Stimulated activated naive CD8-positive, alpha-beta T cell treated with anti-CD3 and anti-CD28 coated beads, Interleukin-15, amount 100 ng/mL, for 72 hours (primary cell): ENCODE measurements around the gene DGKE.

ENCODE experiments used
- ATAC-seq: fragments of 150-1000 bp; cut with Tn5 transposase; 2 replicates; pipeline ENCODE4 v1.10.0; 2021; ENCODE audit warnings: mild to moderate bottlenecking, moderate library complexity
- DNase-seq, 2 donors: peaks; one replicate each; pipeline ENCODE4 v3.0.0; 2021 to 2022
- H3K27ac Mint-ChIP-seq, 2 donors: one replicate each; pipeline ENCODE4 v1.8.0; 2022; ENCODE audit warnings: mild to moderate bottlenecking in 2 of 2, mixed read lengths in 2 of 2, moderate library complexity in 2 of 2
- H3K27me3 Mint-ChIP-seq: one replicate; pipeline ENCODE4 v1.8.0; 2022; ENCODE audit warnings: mixed read lengths
- H3K4me1 Mint-ChIP-seq: one replicate; pipeline ENCODE4 v1.8.0; 2022; ENCODE audit warnings: mild to moderate bottlenecking, mixed read lengths
- H3K4me3 Mint-ChIP-seq, 2 donors: one replicate each; pipeline ENCODE4 v1.8.0; 2022; ENCODE audit warnings: mild to moderate bottlenecking in 2 of 2, mixed read lengths in 2 of 2, moderate library complexity in 1 of 2
- H3K9me3 Mint-ChIP-seq, 2 donors: one replicate each; pipeline ENCODE4 v1.8.0; 2022; ENCODE audit warnings: mixed read lengths in 2 of 2

DGKE gene

DNA sequence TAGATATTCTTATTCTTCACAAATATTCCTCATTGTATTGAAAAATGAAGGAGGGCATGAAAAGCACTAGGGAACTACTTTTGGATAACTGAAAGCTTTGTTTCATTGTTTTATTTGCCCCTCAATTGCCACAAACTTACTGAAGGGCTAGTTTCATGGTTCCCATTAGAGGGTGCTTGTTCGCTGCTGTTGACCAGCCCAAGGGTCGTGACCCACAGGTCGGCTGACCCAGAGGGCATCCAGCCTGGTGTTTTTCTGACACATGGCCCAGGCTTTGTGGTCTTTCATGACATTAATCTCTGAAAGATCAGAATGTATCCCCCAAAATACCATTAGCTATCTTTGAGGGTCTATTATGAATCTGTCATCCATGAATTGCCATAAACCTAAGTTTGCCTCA is 30.0 kb downstream of the DGKE start:
- Mint-ChIP-seq H3K27ac (no peak overlapping the region), H3K27me3 (no peaks in the 10 kb centered on the region), H3K9me3 (no peaks in the 10 kb centered on the region), H3K4me1 (no peaks in the 10 kb centered on the region), H3K4me3 (no peak overlapping the region)
- ATAC-seq (no peak), DNase-seq (no peak)

DNA sequence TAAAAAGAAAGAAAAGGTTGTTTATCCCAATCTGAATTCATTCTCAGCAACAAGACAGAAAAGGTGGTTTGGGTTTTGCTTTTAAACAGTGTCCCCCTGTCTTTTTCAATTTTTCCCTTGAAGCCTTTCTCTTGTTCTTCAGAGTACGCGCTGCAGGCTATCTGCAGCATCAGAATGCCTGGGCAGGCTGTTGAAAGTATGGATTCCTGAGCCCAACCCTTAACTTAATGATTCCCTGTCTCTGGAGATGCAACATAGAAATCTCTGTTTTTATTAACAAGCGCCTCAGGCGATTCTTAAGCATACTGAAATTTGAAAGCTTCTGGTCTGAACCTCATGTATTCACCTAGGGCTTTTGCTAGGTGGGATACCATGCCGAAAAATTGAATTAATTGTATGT is 32.1 kb downstream of the DGKE start:
- Mint-ChIP-seq H3K9me3 (no peaks in the 10 kb centered on the region), H3K4me1 (no peaks in the 10 kb centered on the region), H3K4me3 (no peak overlapping the region), H3K27ac (no peak overlapping the region), H3K27me3 (no peaks in the 10 kb centered on the region)
- DNase-seq, result no peak
- ATAC-seq, result no peak

DNA sequence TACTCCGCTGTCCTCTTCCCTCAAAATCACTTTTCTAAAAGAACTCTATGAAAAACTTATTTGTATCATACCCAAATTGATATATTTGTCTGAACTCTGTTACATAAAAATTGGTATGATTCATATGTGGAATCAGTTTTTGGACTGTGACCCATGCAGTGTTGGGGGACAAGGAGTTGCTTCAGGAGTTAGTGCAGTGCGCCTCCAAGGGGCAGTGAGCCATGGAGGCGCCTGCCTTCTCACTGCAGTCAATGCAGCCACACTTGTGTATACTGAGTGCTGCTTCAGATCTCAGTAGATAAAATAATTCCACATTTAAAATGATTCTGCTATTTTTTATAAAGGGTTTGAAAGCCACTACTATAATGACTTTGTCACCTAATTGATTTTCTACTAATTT is 32.5 kb downstream of the DGKE start:
- peak; percentile 63 for ATAC-seq
- Mint-ChIP-seq H3K27ac (peak overlapping the region in 1 of 2 donors; percentile 61), H3K4me3 (no peak overlapping the region), H3K9me3 (no peaks in the 10 kb centered on the region), H3K4me1 (no peaks in the 10 kb centered on the region), H3K27me3 (no peaks in the 10 kb centered on the region)
- no peak for DNase-seq

DNA sequence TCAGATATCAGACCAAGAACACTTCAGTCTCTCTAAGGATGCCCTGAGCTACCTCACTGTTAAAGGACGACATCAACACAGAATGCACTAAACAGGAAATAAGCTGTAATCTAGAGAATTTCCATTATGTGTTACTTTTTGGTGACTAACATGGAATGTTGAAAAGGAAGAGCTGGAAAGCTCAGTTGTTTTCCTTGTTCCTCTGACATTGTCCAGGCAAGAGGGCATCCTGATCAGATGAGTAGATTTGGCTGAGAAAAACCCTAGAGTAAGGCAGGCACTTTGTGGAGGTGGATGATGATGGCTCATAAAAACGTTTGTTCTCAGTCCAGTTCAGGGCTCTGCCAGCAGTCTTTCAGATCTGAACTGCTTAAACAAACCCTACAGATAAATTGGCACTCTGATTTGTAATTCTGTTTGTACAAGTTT is 34.0 kb downstream of the DGKE start:
- no peak overlapping the region for H3K4me3 Mint-ChIP-seq
- H3K27ac Mint-ChIP-seq, result peak overlapping the region in 1 of 2 donors; percentile 19
- no peaks in the 10 kb centered on the region for H3K9me3 Mint-ChIP-seq
- ATAC-seq, result no peak
- no peaks in the 10 kb centered on the region for H3K4me1 Mint-ChIP-seq
- DNase-seq, result no peak
- peaks cover under 1% of the 10 kb centered on the region for H3K27me3 Mint-ChIP-seq

DNA sequence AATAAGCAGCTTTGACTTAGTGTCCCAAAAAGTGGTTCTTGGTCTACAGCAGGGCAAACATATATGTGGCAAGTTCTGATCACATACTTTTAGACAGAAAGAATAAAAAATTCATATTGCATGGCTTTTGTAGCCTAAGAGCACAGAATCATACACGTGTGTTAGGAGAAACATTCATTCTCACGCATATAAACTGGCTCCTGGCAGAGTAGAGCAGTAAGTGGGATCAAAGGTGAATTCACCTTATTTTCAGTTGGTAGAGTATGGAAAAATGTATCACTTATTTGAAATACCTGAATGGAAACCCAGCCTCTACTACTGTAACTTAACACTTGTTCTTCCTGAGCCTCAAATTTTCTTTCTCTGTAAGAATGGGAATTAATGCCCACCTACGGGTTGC is 34.8 kb downstream of the DGKE start:
- H3K4me3 Mint-ChIP-seq, result no peak overlapping the region

DNA sequence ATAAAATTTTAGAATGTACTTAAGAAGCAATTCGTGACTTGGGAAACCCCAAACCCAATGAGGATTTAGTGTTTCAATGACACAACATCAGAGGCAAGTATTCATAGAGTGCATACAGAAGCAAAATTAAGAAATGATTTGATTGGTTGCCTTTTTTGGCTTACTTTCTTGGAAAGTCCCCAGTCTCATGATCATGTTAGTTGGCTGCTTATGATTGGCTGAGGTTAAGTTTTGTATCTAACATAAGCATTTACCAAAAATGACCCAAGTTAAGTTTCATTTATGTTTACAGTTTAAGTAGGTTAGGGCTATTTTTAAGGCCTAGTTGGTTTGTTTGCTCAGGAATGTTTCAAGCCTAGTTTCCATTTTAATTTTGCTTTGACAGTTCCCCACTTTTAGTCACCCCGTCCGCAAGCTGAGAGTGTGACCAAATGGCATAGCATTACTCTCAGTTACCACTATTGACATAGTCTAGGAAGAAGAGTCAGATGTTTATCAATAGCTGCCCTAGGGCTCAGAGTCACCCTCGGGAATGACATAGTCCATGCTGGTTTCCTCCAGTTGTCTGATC is 36.2 kb downstream of the DGKE start:
- Mint-ChIP-seq H3K9me3 (no peaks in the 10 kb centered on the region), H3K4me3 (no peak overlapping the region), H3K27ac (no peak overlapping the region), H3K27me3 (peaks cover 19% of the 10 kb centered on the region), H3K4me1 (no peaks in the 10 kb centered on the region)
- peak; percentile 52 for ATAC-seq
- no peak for DNase-seq

More for the DNA sequence above, 34.8 kb downstream of the DGKE start:
- Mint-ChIP-seq H3K27me3 (peaks cover 8% of the 10 kb centered on the region), H3K27ac (no peak overlapping the region), H3K9me3 (no peaks in the 10 kb centered on the region), H3K4me1 (no peaks in the 10 kb centered on the region)
- DNase-seq (no peak), ATAC-seq (no peak)

DNA sequence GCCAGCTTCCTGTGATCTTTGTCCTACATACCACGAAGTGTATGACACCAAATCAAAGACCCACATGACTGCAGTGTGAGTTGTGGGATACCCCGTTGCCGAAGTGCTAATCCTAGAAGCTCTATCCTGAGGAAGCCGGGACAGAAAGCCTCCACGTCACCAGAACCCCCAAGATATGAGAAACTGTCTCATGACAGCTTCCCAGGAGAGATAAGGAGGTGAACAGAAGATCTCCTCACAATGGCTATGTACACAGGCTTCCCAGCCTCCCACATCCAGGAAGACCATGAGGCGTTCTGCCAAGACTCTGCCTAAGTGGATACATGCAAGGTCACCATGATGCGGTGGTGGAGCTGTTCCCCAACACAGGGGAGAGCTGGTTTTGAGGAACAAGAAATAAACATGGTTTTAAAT is 42.8 kb downstream of the DGKE start:
- peaks cover 34% of the 10 kb centered on the region for H3K27me3 Mint-ChIP-seq
- no peak overlapping the region for H3K27ac Mint-ChIP-seq
- H3K4me1 Mint-ChIP-seq, result no peaks in the 10 kb centered on the region
- no peaks in the 10 kb centered on the region for H3K9me3 Mint-ChIP-seq
- no peak overlapping the region for H3K4me3 Mint-ChIP-seq
- DNase-seq, result no peak
- no peak for ATAC-seq

DNA sequence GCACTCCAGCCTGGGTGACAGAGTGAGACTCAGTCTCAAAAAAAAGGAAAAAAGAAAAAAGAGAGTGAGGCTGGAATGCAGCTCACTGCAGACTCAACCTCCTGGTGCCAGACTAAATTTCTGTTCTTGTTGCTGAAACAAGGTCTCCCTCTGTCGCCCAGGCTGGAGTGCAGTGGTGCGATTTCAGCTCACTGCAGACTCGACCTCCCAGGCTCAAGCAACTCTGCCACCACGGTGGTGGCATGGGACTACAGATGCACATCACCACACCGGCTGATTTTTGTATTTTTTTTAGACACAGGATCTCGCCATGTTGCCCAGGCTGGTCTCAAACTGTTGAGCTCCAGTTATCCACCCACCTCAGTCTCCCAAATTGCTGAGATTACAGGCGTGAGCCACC is 45.3 kb downstream of the DGKE start:
- H3K4me1 Mint-ChIP-seq, result no peaks in the 10 kb centered on the region
- DNase-seq, result no peak
- H3K27me3 Mint-ChIP-seq, result peaks cover 20% of the 10 kb centered on the region
- no peak overlapping the region for H3K4me3 Mint-ChIP-seq
- H3K9me3 Mint-ChIP-seq, result no peaks in the 10 kb centered on the region
- peak overlapping the region in 1 of 2 donors; percentile 61 for H3K27ac Mint-ChIP-seq
- ATAC-seq, result no peak

DNA sequence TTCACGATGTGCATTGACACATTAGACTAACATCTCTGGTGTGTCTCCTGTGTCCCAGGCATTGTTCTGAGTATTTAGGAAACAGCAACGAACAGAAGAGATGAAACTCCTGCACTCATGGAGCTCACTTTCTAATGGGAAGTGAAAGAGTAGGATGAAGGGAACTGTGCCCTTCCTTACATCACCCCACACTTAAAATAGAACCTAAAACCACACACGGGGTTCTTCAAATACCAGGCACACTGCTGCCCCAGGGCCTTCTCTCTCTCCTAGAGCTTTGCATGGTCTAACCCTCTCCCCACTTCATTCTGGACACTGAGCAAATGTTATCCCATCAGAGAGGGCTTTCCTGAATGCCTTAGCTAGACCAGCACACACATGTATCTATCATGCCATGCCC is 46.2 kb downstream of the DGKE start:
- Mint-ChIP-seq H3K4me3 (no peak overlapping the region), H3K27ac (no peak overlapping the region), H3K27me3 (peaks cover 15% of the 10 kb centered on the region)

DNA sequence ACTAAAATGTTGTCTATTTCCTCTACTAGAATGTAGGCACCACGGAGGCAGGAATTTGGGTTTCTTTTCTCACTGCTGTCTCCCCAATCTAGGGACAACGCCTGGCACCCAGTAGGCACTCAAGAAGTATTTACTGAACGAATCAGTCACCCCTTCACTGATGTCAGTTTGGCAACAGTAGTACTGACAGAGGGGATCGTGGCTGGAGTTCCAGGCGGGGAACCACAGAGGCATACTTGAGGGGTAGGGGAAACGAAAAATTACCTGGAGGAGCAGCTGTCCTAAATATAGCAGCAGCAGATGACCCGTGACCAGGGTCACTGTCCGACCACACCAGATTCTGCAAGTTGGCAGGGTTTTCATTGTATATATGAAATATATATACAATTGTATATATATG is 46.6 kb downstream of the DGKE start:
- Mint-ChIP-seq H3K27ac (no peak overlapping the region), H3K4me3 (no peak overlapping the region), H3K9me3 (no peaks in the 10 kb centered on the region), H3K27me3 (peaks cover 12% of the 10 kb centered on the region), H3K4me1 (peaks cover 6% of the 10 kb centered on the region)
- no peak for ATAC-seq
- no peak for DNase-seq

More for the DNA sequence above, 46.2 kb downstream of the DGKE start:
- DNase-seq (no peak), ATAC-seq (no peak)
- Mint-ChIP-seq H3K4me1 (peaks cover 4% of the 10 kb centered on the region), H3K9me3 (no peaks in the 10 kb centered on the region)

DNA sequence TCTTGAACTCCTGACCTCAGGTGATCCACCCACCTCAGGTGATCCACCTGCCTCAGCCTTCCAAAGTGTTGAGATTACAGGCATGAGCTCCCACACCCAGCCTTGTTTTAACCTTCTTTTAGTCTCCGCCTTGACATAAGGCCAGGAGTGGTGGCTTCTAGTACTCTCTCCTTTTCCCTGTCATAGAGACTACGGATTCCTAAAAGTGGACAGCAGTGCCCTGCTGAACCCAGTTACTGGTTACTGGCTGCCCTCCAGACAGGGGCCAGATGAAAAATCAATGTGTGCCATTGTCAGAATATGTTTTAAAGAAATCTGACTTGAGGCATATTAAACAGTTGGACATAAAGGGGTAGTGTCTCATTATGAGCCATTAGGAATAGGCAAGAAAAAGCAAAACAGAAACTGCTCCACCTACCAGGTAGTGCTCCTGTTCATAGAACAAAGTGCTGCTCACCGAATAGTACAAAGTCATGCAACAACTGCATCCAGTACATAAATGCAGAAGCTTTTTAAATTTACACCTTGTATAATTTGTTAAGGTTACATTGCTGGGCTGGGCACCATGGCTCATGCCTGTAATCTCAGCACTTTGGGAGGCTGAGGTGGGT is 47.8 kb downstream of the DGKE start:
- Mint-ChIP-seq H3K9me3 (no peaks in the 10 kb centered on the region), H3K4me1 (peaks cover 6% of the 10 kb centered on the region), H3K27ac (no peak overlapping the region), H3K4me3 (no peak overlapping the region), H3K27me3 (no peaks in the 10 kb centered on the region)
- ATAC-seq (no peak), DNase-seq (no peak)

DNA sequence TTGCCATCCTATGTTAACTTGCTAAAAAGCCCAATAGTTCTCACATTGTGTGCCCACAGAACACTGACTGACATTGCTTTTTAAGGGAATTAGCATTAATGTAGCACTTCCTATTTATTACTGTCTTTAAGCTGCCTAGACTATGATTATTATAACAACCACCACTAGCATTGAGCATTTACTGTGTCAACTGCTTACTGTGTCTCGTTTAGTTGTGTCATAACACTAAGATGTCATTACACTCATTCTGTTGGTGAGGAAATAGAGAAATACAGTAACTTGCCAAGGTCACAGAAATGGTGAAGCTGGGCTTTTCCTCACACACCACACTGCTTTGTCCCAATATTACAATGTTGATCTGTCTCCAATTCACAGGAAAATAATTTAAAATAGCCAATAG is 49.7 kb downstream of the DGKE start:
- no peaks in the 10 kb centered on the region for H3K27me3 Mint-ChIP-seq
- no peak overlapping the region for H3K4me3 Mint-ChIP-seq
- DNase-seq (no peak), ATAC-seq (no peak)
- peaks cover 6% of the 10 kb centered on the region for H3K4me1 Mint-ChIP-seq
- peaks cover 3 to 9% of the 10 kb centered on the region in 2 donors for H3K9me3 Mint-ChIP-seq
- H3K27ac Mint-ChIP-seq, result no peak overlapping the region

DNA sequence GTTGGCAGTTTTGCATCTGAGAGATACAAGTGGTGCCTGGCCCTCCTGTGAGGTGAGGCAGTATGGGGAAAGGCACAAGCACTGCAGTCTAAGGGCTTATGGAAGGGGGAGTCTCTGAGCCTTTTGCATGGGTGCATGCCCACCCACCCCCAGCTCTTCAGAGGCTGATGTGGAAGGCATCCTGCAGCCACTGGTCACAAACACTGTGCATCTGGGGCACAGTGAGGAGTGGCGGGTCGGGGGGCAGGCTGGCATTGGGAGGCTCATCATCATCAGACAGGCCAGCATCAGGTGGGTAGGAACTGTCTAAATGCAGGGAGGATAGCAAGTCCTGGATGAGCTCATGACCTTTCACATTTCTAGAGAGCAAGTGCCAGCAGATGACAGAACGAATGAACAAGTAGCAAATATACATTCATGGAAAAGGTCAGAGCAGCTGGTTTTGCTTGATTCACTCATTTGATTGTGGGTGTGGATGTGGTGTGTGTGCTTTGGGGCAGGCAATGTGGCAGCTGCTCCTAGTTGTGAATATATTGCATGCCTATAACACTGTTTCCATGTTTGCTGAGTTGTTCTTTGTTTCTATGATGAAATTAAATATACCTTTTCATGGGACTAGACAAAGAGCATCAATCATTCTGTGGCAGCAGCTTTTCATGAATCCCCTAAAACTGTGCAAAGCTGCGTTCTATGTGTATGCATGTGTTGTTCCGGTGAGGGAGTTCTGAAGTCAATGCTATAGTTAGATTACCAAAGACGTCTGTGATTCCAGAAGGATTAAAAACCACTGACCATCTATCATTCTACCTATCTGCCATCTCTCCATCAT is 50.7 kb downstream of the DGKE start:
- Mint-ChIP-seq H3K4me1 (peaks cover 6% of the 10 kb centered on the region), H3K27me3 (no peaks in the 10 kb centered on the region), H3K4me3 (no peak overlapping the region), H3K9me3 (peaks cover 3 to 9% of the 10 kb centered on the region in 2 donors), H3K27ac (peak overlapping the region in 1 of 2 donors; percentile 85)
- DNase-seq (no peak), ATAC-seq (peak; percentile 18)

DNA sequence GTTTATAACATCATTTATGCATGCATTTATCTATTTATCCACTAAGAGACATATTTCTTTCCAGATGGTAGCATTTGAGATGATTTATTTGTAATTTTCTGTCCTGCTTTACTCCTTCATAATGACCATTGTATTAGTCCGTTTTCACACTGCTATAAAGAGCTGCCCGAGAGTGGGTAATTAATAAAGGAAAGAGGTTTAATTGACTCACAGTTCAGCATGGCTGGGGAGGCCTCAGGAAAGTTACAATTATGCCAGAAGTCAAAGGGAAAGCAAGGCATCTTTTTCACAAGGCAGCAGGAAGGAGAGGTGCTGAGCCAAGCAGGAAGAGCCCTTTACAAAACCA is 51.3 kb downstream of the DGKE start:
- H3K4me1 Mint-ChIP-seq, result peaks cover 6% of the 10 kb centered on the region
- H3K9me3 Mint-ChIP-seq, result peaks cover 3 to 9% of the 10 kb centered on the region in 2 donors
- H3K4me3 Mint-ChIP-seq, result no peak overlapping the region
- H3K27me3 Mint-ChIP-seq, result no peaks in the 10 kb centered on the region
- DNase-seq (no peak), ATAC-seq (no peak)
- H3K27ac Mint-ChIP-seq, result peak overlapping the region in 1 of 2 donors; percentile 2

DNA sequence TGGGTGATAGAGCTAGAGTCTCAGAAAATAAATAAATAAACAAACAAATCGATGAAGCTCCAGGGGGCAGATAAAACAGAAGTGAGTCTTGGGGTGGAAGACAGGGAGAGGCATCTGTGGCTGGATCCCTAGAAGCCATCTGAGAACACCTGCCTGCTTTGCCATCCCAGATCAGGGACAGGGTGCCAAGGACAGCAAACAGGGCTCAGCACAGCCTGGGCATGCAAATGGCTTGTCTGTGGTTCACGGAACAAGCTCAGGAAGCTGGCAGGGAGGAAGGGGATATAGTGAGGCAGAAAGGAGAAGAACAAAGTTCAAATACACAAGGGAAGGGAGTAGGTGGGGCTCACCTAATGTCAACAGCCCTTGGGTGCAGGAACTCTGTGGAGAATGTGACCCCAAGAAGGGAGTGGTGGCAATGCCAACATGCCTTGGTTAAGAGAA is 52.4 kb downstream of the DGKE start:
- no peak for ATAC-seq
- peak overlapping the region in 1 of 2 donors; percentile 86 for H3K27ac Mint-ChIP-seq
- H3K9me3 Mint-ChIP-seq, result peaks cover 3 to 9% of the 10 kb centered on the region in 2 donors
- no peak for DNase-seq
- H3K27me3 Mint-ChIP-seq, result no peaks in the 10 kb centered on the region
- no peak overlapping the region for H3K4me3 Mint-ChIP-seq
- peaks cover 6% of the 10 kb centered on the region for H3K4me1 Mint-ChIP-seq

DNA sequence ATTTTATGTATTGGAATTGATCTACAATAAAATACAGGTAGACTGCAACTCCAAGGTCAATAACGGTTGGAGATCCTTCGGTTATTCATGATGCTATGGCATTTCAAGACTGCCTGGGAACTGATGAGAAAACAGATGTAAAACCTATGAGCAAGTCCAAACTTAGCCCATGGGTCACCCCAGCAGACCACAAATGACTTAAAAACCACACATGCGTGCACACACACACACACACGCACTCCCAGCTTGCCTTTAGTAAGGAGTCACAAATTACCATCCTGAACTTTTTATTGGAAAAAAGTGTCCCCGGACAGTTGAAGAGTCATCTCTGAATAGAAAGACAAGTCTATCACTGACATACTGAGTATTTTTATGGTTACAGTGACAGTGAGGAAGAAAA is 53.2 kb downstream of the DGKE start:
- Mint-ChIP-seq H3K27ac (no peak overlapping the region), H3K27me3 (no peaks in the 10 kb centered on the region), H3K4me1 (peaks cover 7% of the 10 kb centered on the region), H3K4me3 (no peak overlapping the region), H3K9me3 (peaks cover 3 to 9% of the 10 kb centered on the region in 2 donors)
- DNase-seq, result no peak
- no peak for ATAC-seq
